SU-DHL-6 (cell line): ENCODE results near the gene NDFIP1.
"Not testable (repeated sequence)": the region's sequence is repeated elsewhere in the genome, so short reads cannot be mapped to it uniquely, and the experiment has no call there.

Experiments
- H2AFZ ChIP-seq: fragments of 200-600 bp; sonication (generic); 2 replicates; pipeline ENCODE4 v1.6.1; 2014; ENCODE audit warnings: low read depth, mild to moderate bottlenecking, moderate library complexity, mixed read lengths, antibody characterized with exemption, low read length; ENCODE audit not compliant: severe bottlenecking
- H3F3A ChIP-seq: fragments of 200-600 bp; shearing (Covaris generic); 2 replicates; pipeline ENCODE4 v1.6.0; 2016; ENCODE audit warnings: antibody characterized with exemption, mild to moderate bottlenecking; ENCODE audit not compliant: insufficient read depth
- H3K27ac ChIP-seq: fragments of 200-600 bp; sonication (generic); 2 replicates; pipeline ENCODE4 v1.5.1; 2016; ENCODE audit warnings: low read depth, mild to moderate bottlenecking, low read length, moderate library complexity, mixed read lengths
- H3K27me3 ChIP-seq: fragments of 200-600 bp; sonication (generic), shearing (Covaris generic); 2 replicates; pipeline ENCODE4 v1.6.0; 2014; ENCODE audit warnings: mild to moderate bottlenecking, low read length
- H3K36me3 ChIP-seq: fragments of 200-600 bp; sonication (generic); 2 replicates; pipeline ENCODE4 v1.6.1; 2014; ENCODE audit warnings: mild to moderate bottlenecking, low read length, mixed read lengths
- H3K4me2 ChIP-seq: fragments of 300-600, 200-600 bp; shearing (Covaris generic), sonication (generic); 2 replicates; pipeline ENCODE4 v1.6.0; 2014; ENCODE audit warnings: low read length, low read depth, mild to moderate bottlenecking; ENCODE audit not compliant: poor library complexity, severe bottlenecking
- H3K4me3 ChIP-seq: fragments of 200-600 bp; sonication (generic); 2 replicates; pipeline ENCODE4 v1.5.1; 2014; ENCODE audit warnings: antibody characterized with exemption, low read length, mild to moderate bottlenecking, mixed read lengths; ENCODE audit not compliant: insufficient read depth, poor library complexity, severe bottlenecking
- H3K79me2 ChIP-seq: fragments of 200-600 bp; sonication (generic); 2 replicates; pipeline ENCODE4 v1.6.1; 2014; ENCODE audit warnings: mild to moderate bottlenecking, low read length, moderate library complexity; ENCODE audit not compliant: insufficient read depth
- H3K9ac ChIP-seq: fragments of 200-600 bp; sonication (generic); 2 replicates; pipeline ENCODE4 v1.7.0; 2014; ENCODE audit warnings: mild to moderate bottlenecking, low read length
- H3K9me2 ChIP-seq: fragments of 200-600 bp; sonication (generic); replicated peaks from 2 replicates; pipeline ENCODE4 v1.6.1; 2014; ENCODE audit warnings: low read length; ENCODE audit not compliant: insufficient read depth
- H3K9me3 ChIP-seq: fragments of 200-600 bp; sonication (generic); 2 replicates; pipeline ENCODE4 v1.6.1; 2014; ENCODE audit warnings: low read length, mixed read lengths; ENCODE audit not compliant: insufficient read depth
- H4K20me1 ChIP-seq: fragments of 200-600 bp; sonication (generic); 2 replicates; pipeline ENCODE4 v1.6.1; 2014; ENCODE audit warnings: low read depth, mild to moderate bottlenecking, antibody characterized with exemption, low read length, moderate library complexity, mixed read lengths
- EZH2phosphoT487 ChIP-seq: fragments of 200-600 bp; sonication (generic), shearing (Covaris generic); conservative IDR thresholded peaks from 2 replicates; pipeline ENCODE4 v1.6.1; 2018; ENCODE audit warnings: mild to moderate bottlenecking, antibody characterized with exemption, low read length, moderate library complexity, mixed read lengths
- TF ChIP-seq, protein P1 (sequence below): fragments of 200-600 bp; sonication (generic); IDR thresholded peaks from one replicate; pipeline ENCODE4 v1.5.1; 2017; ENCODE audit warnings: antibody characterized with exemption, mild to moderate bottlenecking, low read length, moderate library complexity; ENCODE audit not compliant: insufficient read depth, poor library complexity, severe bottlenecking

Gene NDFIP1

DNA sequence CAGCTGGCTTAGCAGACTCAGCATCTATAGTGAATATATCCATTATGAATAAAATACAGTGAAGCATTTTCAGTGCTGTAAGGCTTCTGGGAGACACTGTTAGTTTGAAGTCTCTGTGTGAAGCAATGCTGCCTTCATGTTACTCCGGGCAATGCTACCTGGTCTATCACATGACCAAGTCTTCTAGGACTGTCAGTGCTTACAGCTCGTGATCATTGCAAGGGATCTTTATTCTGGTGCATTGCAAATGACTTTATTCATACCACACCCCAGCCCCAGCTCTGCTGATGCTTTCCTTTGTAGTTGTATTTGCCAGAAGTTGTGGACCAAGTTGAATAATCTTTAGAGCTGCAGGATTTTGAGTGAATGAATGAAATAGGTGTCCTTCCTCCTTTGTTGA lies 21.9 kb upstream of the NDFIP1 start:
- H3K4me3 ChIP-seq = no peak overlapping the region
- H3K9me3 ChIP-seq = no peaks in the 10 kb centered on the region
- no peaks in the 10 kb centered on the region for H3K9me2 ChIP-seq
- H3K79me2 ChIP-seq = no peaks in the 10 kb centered on the region
- no peaks in the 10 kb centered on the region for H4K20me1 ChIP-seq
- H3F3A ChIP-seq = no peaks in the 10 kb centered on the region
- H3K9ac ChIP-seq = no peak overlapping the region
- no peaks in the 10 kb centered on the region for H3K27me3 ChIP-seq
- no peaks in the 10 kb centered on the region for H3K36me3 ChIP-seq
- TF ChIP-seq, protein P1, sequence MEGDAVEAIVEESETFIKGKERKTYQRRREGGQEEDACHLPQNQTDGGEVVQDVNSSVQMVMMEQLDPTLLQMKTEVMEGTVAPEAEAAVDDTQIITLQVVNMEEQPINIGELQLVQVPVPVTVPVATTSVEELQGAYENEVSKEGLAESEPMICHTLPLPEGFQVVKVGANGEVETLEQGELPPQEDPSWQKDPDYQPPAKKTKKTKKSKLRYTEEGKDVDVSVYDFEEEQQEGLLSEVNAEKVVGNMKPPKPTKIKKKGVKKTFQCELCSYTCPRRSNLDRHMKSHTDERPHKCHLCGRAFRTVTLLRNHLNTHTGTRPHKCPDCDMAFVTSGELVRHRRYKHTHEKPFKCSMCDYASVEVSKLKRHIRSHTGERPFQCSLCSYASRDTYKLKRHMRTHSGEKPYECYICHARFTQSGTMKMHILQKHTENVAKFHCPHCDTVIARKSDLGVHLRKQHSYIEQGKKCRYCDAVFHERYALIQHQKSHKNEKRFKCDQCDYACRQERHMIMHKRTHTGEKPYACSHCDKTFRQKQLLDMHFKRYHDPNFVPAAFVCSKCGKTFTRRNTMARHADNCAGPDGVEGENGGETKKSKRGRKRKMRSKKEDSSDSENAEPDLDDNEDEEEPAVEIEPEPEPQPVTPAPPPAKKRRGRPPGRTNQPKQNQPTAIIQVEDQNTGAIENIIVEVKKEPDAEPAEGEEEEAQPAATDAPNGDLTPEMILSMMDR = no peak
- TF ChIP-seq EZH2phosphoT487 = no peak
- no peak overlapping the region for H2AFZ ChIP-seq
- H3K4me2 ChIP-seq = no peak overlapping the region
- H3K27ac ChIP-seq = no peak overlapping the region

DNA sequence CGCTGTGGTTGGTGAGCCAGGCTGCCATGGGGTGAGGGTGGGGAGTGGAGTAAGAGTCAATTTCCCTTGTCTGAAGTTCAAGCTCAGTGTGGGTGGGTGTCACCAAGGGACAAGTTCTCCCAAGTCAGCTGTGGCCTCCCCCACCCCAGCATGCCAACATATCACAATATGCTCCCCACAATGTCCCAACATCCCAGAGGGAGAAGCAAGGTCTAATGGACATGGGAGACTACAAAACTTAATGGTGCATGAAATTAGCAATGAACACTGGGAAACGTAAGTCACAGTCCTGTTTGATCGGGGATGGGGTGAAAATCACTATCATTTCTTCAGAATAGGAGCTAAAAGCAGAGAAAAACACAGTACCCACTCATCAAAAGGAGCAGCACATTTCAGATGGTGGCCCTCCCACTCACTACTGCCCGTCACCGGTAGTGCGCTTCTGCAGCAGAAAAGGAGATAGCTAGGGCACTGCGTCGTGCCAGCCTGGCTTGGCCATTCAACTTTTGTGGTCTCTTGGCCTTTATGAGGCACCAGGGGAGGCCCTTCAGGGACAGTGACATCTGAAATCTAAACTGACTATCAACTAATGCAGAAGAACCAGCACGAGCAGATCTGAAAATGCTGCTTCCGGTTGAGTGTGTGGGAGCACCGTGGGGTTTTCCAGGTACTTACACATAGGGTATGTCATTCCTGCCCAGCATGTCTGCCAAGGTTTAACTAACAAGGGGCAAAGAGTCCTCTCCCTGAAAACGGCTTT lies 20.5 kb upstream of the NDFIP1 start:
- Histone ChIP-seq H3K4me2 (no peak overlapping the region), H3K9me3 (no peaks in the 10 kb centered on the region), H4K20me1 (no peaks in the 10 kb centered on the region), H3K79me2 (no peaks in the 10 kb centered on the region), H3K27me3 (no peaks in the 10 kb centered on the region), H3K9me2 (no peaks in the 10 kb centered on the region), H3F3A (no peaks in the 10 kb centered on the region), H3K36me3 (no peaks in the 10 kb centered on the region), H3K27ac (no peak overlapping the region), H3K9ac (no peak overlapping the region), H3K4me3 (no peak overlapping the region), H2AFZ (no peak overlapping the region)
- TF ChIP-seq, protein P1 = no peak
- TF ChIP-seq EZH2phosphoT487 = no peak

DNA sequence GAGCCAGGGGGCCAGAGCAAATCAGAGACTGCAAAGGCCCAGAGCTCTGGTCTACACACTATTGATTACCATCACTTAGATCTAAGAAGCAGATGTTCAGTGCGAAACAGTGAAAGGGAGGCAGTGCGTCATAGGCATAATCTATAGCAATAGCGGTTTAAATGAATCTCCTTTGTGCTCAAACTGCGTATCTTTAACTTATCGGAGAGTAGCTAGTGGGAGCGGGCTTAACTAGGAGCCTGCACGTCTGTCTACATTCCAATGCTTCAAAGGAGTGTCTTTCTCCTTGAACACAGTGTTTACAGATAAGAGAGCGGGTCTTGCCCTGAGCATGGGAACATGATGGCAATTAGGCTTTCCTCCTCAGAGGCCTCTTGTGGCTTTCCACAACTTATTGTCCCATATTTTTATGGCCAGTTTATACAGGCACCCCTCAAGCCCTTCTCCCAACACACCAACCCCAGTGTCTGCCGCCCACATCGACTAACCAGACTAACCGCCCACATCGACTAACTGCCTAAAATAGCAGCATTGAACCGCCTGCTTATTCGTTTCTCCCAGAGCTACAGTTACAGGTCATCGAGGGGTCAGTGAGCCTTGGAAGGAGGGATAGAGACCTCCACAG lies 19.6 kb upstream of the NDFIP1 start:
- H2AFZ ChIP-seq, H3K9me2 ChIP-seq, H3K79me2 ChIP-seq, H3K27me3 ChIP-seq, H3K4me3 ChIP-seq, H4K20me1 ChIP-seq, H3F3A ChIP-seq, H3K9ac ChIP-seq, H3K36me3 ChIP-seq, H3K27ac ChIP-seq, H3K4me2 ChIP-seq, H3K9me3 ChIP-seq: not testable (repeated sequence)

DNA sequence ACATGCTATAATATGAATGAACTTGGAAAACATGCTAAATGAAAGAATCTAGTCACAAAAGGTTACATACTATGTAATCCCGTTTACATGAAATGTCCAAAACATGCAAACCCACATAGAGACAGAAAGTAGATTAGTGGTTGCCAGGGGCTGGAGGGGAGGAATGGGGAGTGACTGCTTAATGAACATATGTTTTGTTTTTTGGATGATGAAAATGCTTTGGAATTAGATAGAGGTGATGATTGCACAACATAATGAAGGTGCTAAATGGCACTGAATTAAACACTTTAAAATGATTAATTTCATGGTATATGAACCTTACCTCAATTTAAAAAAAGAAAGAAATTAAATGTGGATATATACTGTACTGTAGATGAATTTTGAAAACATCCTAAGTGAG lies 17.6 kb upstream of the NDFIP1 start:
- no peak overlapping the region for H3K4me3 ChIP-seq
- H3K27me3 ChIP-seq = no peaks in the 10 kb centered on the region
- H4K20me1 ChIP-seq = no peaks in the 10 kb centered on the region
- H3F3A ChIP-seq = no peaks in the 10 kb centered on the region
- no peak overlapping the region for H3K27ac ChIP-seq
- no peaks in the 10 kb centered on the region for H3K36me3 ChIP-seq
- no peak overlapping the region for H3K9ac ChIP-seq
- TF ChIP-seq, protein P1 = no peak
- no peak for TF ChIP-seq EZH2phosphoT487
- H3K9me2 ChIP-seq = no peaks in the 10 kb centered on the region
- H3K9me3 ChIP-seq = no peaks in the 10 kb centered on the region
- H3K79me2 ChIP-seq = no peaks in the 10 kb centered on the region
- H3K4me2 ChIP-seq = no peak overlapping the region
- no peak overlapping the region for H2AFZ ChIP-seq
